ENCODE measurements around the gene AUTS2.

Gene AUTS2

GRCh38 chr7:70460071-70460470, 861.8 kb downstream of the AUTS2 start:
- H3K4me3 ChIP-seq (ENCODE audit: low read depth, low read length) = no peak overlapping the region
- ChIA-PET POLR2A (no interaction called here), CTCF (no interaction called here)
- no peak for TF ChIP-seq ZNF433 (tag by site-specific recombination; IDR thresholded peaks at IDR 0.05; ENCODE audit: low read depth)
- no peak for TF ChIP-seq ZNF169 (tag by site-specific recombination; IDR thresholded peaks at IDR 0.05)
- TF ChIP-seq YY2 (tag by site-specific recombination; IDR thresholded peaks at IDR 0.05) = no peak
- no peak for TF ChIP-seq ZNF391 (tag by site-specific recombination; IDR thresholded peaks at IDR 0.05; ENCODE audit: borderline replicate concordance, low read depth)
- no peak for TF ChIP-seq ZNF791 (tag by site-specific recombination; IDR thresholded peaks at IDR 0.05)
- no peak for TF ChIP-seq ELK4 (IDR thresholded peaks at IDR 0.05; ENCODE audit: borderline replicate concordance, low read depth, low read length)
- TF ChIP-seq OVOL3 (tag by site-specific recombination; IDR thresholded peaks at IDR 0.05) = no peak
- TF ChIP-seq ZNF335 (tag by site-specific recombination; conservative IDR thresholded peaks at IDR 0.05) = no peak
- TF ChIP-seq ZNF692 (tag by site-specific recombination; IDR thresholded peaks at IDR 0.05) = no peak
- TF ChIP-seq ATF2 (tag by site-specific recombination; IDR thresholded peaks at IDR 0.05; ENCODE audit: low read depth) = no peak
- no peak for TF ChIP-seq ZNF768 (tag by site-specific recombination; IDR thresholded peaks at IDR 0.05)
- no peak for TF ChIP-seq ZNF626 (tag by site-specific recombination; IDR thresholded peaks at IDR 0.05)
- no peak for TF ChIP-seq ZNF701 (tag by site-specific recombination; IDR thresholded peaks at IDR 0.05)
- no peak for TF ChIP-seq ZNF521 (tag by site-specific recombination; IDR thresholded peaks at IDR 0.05)
- no peak for TF ChIP-seq ZNF292 (tag by site-specific recombination; IDR thresholded peaks at IDR 0.05; ENCODE audit: borderline replicate concordance, low read depth)
- TF ChIP-seq KLF17 (tag by site-specific recombination; IDR thresholded peaks at IDR 0.05) = no peak
- TF ChIP-seq ZNF785 (tag by site-specific recombination; IDR thresholded peaks at IDR 0.05) = no peak
- no peak for TF ChIP-seq ZNF239 (tag by site-specific recombination; IDR thresholded peaks at IDR 0.05)
- TF ChIP-seq ZBTB10 (tag by site-specific recombination; IDR thresholded peaks at IDR 0.05) = no peak
- H3K36me3 ChIP-seq (ENCODE audit: control insufficient read depth in 2 of 2, insufficient read depth in 1 of 2, low read length in 2 of 2) = no peaks in the 10 kb centered on the region
- H3K9me3 ChIP-seq (ENCODE audit: control insufficient read depth, insufficient read depth, low read depth, low read length) = no peaks in the 10 kb centered on the region
- peaks cover 4% of the 10 kb centered on the region for H3K4me1 ChIP-seq (ENCODE audit: control insufficient read depth, insufficient read depth, low read length)
- no peak overlapping the region for H3K27ac ChIP-seq (ENCODE audit: extremely low read depth, low read depth, low read length)

GRCh38 chr7:70460562-70460961, 862.3 kb downstream of the AUTS2 start:
- H3K4me1 ChIP-seq (ENCODE audit: control insufficient read depth, insufficient read depth, low read length) = peaks cover 4% of the 10 kb centered on the region
- no peaks in the 10 kb centered on the region for H3K9me3 ChIP-seq (ENCODE audit: control insufficient read depth, insufficient read depth, low read depth, low read length)
- no peak for TF ChIP-seq ZNF558 (tag by site-specific recombination; IDR thresholded peaks at IDR 0.05)
- no peak for TF ChIP-seq ZNF114 (tag by site-specific recombination; IDR thresholded peaks at IDR 0.05)
- no peak for TF ChIP-seq ZNF600 (tag by site-specific recombination; IDR thresholded peaks at IDR 0.05)
- TF ChIP-seq ZNF174 (tag by site-specific recombination; IDR thresholded peaks at IDR 0.05) = no peak
- TF ChIP-seq ZNF660 (tag by site-specific recombination; IDR thresholded peaks at IDR 0.05) = no peak
- no peak for TF ChIP-seq ZNF362 (tag by site-specific recombination; IDR thresholded peaks at IDR 0.05)
- no peak for TF ChIP-seq KLF17 (tag by site-specific recombination; IDR thresholded peaks at IDR 0.05)
- TF ChIP-seq ZNF354C (tag by site-specific recombination; IDR thresholded peaks at IDR 0.05; ENCODE audit: borderline replicate concordance, low read depth) = no peak
- no peak for TF ChIP-seq ZNF785 (tag by site-specific recombination; IDR thresholded peaks at IDR 0.05)
- ChIA-PET CTCF (no interaction called here), POLR2A (no interaction called here)
- no peak overlapping the region for H3K27ac ChIP-seq (ENCODE audit: extremely low read depth, low read depth, low read length)
- no peak overlapping the region for H3K4me3 ChIP-seq (ENCODE audit: low read depth, low read length)
- no peaks in the 10 kb centered on the region for H3K36me3 ChIP-seq (ENCODE audit: control insufficient read depth in 2 of 2, insufficient read depth in 1 of 2, low read length in 2 of 2)
